AG08395 (cell line): ENCODE data around the gene HSDL1.

Source experiments
- DNase-seq: peaks from one replicate; pipeline ENCODE4 v3.0.0; 2012; ENCODE audit warnings: mixed read lengths, low spot score

The HSDL1 gene

DNA sequence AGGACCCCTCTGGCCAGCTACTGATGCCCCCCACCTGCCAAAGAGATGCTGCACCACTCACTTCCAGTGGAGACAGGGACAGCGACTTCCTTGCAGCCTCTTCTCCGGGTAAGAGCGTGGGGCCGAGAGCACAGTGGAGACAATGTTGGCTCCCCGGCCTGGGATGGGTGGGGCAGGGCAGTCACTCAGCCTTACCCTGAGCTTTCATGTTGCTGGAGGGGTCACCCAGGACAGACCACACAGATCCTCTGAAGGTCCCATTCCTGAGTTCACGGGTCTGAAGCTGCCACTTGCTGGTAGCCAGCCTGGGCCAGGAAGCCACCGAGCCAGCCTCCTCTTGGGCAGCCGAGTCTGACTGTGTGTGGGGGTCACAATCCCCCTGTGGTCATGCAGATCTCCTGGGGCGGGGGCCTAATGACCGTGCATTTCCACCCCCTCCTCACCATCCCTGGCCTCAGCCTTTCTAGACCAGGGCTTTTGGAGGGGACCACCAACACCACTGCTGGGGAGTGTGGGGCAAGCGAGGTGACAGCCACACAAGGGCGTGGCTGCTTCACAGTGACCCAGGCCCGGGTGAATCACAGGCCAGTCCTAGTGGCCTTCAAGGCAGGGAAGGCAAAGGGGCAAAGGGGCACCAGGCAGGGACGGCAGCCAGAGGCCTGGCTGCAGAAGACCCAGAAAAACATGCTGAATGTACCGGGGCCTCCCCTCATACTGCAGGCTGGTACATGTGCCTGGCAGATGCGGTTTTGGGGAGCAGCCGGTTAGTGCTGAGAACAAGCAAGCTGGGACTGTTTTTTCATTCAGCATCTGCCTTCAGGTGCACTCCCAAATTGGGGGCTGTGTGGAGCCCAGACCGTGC, 31.4 kb upstream of the HSDL1 start:
- no peak for DNase-seq

DNA sequence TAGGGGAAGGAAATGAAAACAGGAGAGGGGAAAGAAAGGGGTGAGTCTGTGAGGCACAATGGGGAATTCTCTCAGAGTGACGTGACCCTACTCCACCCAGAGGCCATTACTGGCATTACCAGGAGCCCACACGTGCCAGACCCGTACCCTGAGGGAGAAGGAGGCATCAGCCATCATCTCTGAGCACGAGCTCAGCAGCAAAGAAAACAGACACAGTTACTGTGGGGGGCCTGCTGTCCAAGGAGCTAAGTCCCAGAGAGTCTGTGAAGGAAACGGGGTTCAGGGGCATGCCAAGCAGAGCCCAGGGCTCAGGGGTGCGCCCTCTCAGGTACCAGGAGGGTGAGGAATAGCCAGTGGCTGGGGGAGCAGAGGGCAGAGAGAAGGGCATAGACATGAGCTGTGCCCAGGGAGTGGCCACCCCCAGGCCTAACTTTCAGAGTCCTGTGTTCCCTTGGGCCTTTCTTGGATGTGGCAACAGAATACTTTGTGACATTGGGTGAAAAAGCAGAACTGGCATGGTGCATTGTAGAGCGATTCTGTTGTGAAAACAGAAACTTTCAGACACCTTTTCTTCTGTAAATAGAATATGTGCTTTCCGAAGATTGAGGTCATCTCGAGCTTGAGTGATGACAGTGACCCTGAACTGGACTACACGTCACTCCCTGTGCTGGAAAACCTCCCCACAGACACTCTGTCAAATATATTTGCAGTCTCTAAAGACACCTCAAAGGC, 30.5 kb upstream of the HSDL1 start:
- peak; percentile 85 for DNase-seq

DNA sequence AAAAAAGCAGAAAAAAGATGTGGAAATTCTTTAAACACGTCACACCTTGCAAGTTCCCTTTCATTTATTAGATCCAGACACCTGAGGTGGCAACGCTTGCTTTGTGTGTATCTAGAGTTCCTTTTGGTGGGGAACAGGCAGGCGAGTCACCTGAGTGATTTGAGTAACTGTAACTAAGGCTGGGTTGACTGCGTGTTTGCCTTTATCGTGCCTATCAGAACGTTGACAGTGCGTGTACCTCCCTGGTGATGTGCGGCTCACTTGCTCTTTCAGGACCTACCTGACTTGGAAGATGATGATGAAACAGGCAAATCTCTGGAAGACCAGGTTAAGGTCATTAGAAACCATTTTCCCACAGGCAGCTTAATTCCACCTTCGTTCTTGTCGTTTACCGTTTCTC, 29.4 kb upstream of the HSDL1 start:
- no peak for DNase-seq

GRCh38 chr16:84169765-84170310, 24.9 kb upstream of the HSDL1 start:
- no peak for DNase-seq

- no peak for DNase-seq
Measured at GRCh38 chr16:84166796-84167695, 22.1 kb upstream of the HSDL1 start.

DNA sequence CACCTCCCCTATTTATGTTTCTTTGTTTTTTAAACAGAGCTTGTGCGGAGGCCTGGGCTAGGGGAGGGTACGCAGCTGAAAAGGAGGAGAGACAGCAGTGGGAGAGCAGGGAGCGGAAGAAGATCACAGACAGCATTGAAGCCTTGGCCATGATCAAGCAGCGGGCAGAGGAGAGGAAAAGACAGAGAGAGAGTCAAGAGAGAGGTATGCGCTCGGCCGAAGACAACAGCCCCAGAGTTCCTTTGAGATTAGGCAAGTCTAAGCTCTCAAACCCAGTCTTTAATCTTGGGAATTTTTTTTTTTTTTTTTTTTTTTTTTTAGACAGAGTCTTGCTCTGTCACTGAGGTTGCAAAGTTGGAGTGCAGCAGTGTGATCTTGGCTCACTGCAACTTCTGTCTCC, 20.8 kb upstream of the HSDL1 start:
- DNase-seq: no peak

GRCh38 chr16:84161801-84162200, 16.8 kb upstream of the HSDL1 start:
- DNase-seq: no peak

GRCh38 chr16:84161037-84161436, 16.1 kb upstream of the HSDL1 start:
- DNase-seq: no peak

DNA sequence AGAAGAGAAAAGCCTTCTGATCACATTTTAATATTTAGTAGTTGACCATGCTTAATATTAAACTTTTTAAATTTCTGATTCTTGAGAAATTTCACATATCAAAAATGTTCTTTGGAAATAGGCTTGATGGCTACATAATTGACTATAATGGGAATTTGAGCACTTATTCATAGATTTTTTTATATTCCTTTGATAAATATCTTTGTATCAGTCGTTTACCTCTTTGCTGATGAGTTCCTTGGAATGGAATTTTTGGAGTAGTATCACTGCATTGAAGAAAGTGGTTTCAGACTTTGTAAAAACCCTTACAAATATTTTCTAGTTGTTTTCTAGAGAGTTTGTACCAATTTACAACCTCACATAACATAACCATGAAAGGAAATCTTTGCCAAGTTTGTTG, 14.8 kb upstream of the HSDL1 start:
- no peak for DNase-seq

GRCh38 chr16:84159007-84159406, 14.0 kb upstream of the HSDL1 start:
- no peak for DNase-seq

DNA sequence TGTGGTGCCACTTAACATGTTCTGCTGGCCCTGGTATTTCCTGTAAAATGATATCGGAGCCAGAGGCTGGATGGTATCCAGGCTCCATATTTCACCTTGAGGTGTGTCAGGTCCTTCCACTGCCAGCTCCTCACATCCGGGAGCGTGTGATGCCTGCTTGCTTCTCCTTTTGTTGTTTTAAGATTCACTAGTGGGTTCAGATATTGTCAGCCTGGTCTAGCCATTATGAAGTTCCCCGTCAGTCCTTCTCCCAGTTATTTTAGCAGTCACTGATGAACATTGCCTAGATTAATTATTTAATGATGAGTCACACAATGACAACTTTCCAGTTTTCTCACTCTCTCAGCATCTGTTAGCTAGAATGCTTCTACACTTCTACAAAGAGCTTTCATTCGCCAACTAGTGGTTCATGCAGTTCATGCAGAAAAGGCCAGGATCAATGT, 11.4 kb upstream of the HSDL1 start:
- no peak for DNase-seq

- DNase-seq: no peak
Measured at GRCh38 chr16:84155771-84156170, 10.8 kb upstream of the HSDL1 start.

DNA sequence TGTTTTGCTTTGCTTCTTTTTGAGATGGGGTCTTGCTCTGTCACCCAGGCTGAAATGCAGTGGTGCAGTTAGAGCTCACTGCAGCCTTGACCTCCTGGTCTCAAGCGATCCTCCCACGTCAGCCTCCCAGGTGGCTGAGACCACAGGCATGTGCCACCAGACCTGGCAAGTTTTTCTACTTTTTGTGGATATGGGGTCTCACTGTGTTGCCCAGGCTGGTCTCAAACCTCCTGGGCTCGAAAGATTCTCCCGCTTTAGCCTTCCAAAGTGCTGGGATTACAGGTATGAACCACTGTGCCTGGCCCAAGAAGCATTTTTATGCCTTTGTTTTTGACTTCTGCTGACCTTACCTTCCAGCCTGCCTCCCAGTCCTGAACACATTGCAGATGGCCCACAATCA, 10.2 kb upstream of the HSDL1 start:
- DNase-seq: no peak

DNA sequence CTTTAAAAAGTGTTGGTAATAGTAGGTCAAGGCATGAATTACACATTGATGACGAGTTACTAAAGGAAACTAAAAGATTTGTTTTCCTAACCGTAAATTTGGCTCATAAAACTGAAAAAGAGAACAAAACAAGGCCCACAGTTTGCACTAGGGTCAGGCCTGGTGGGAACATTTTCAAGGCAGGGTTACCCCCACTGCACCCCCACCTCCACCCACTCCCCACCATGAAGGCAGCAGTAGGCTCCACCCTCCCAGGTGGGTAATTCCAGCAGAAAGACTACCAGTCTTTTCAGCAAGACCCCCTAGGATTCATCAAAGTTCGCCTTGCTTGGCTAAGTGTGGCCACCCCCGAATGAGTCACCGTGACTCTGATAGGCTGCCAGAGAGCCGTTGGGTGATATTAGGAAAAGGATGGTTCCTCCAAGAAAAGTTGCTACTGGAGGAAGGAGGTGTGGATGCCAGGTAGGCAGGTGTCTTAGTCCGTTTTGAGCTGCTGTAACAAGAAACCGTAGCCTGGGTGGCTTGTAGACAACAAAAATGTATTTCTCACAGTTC, 8.8 kb upstream of the HSDL1 start:
- no peak for DNase-seq

- no peak for DNase-seq
Measured at GRCh38 chr16:84150926-84151325, 5.9 kb upstream of the HSDL1 start.

- peak; percentile 38 for DNase-seq
Measured at GRCh38 chr16:84144209-84144858, 643 bp downstream of the HSDL1 start.

DNA sequence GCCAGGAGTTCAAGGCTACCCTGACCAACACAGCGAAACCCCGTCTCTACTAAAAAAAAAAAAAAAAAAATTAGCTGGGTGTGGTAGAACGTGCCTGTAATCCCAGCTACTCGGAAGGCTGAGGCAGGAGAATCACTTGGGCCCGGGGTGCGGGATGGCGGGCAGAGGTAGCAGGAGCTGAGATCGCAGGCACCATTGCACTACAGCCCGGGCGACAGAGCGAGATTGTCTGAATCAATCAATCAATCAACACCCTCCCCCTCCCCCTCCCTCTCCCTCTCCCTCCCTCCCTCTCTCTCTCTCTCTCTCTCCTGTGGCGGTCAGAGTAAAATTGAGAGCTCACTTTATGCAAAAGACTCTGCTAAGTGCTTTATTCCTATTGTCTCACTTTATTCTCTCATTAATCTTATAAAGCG, 1.2 kb downstream of the HSDL1 start:
- no peak for DNase-seq

DNA sequence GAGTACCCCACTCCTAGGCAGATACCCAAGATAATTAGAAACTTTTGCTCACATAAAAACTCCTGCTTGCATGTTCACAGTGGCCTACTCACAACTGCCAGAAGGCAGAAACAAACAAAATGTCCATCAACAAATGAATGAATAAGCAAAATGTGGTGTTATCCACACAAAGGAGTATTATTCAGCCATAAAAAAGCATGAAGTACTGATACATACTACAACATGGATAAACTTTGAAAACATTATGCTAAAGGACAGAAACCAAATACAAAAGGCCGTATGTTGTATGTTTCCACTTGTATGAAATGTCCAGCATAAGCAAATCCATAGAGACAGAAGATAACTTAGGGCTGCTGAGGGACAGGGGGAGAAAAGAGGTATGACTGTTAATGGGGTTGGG, 1.9 kb downstream of the HSDL1 start:
- no peak for DNase-seq

DNA sequence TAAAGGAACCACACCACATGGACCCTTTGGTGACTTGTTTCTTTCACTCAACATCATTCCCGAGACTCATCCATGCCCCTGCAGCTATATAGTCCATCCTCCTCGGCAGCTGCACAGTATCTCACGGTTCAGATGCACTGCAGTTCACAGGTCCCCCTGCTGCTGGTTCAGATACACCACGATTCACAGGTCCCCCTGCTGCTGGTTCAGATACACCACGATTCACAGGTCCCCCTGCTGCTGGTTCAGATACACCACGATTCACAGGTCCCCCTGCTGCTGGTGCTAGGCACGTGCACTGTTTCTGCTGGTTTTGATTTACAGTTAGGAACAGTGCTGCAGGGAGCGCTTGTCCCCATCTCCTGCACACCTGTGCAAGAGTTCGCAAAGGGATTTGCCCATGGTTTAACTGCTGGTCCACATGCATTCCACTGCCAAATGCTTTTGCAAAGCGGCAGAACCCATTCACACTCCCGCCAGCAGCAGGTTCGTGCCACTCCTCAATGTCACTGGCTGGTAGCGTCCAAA, 3.8 kb downstream of the HSDL1 start:
- DNase-seq: no peak

DNA sequence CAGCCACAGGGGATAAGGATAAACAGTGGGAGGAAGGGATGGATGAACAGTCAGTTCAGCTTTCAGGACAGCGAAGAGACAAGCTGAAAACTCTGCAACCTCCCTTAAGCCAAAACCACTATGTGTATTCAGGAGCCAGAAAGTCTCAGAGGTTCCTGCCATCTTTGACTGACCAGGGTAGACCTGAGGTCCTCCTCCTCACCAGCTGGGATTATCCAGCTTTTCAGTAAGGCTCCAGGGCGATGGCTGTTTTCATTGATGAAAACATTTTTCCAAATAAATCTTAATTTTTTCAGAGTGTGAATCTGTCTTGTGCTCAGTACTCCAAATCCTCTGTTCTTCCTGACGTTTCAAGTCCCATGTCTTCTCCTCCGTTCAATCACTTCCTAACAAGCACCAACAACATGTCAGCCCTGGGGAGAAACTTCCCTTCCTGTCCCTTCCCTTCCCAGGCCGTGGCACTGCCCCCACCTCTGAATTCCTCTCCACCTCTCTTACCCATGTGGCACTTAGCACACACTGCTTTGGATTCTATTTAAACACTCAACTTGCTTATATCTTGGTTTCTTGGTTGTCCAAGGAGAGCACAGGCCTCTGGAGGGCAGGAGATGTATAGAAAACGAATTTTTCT, 5.2 kb downstream of the HSDL1 start:
- no peak for DNase-seq
